CD4-positive, alpha-beta T cell treated with Interleukin-2 at 100 ng/mL for 4 hours (primary cell): ENCODE measurements around the gene TAF5L.
"Not testable (repeated sequence)": the region's sequence is repeated elsewhere in the genome, so short reads cannot be mapped to it uniquely, and the experiment has no call there.

Experiments
- DNase-seq: peaks from one replicate; pipeline ENCODE4 v3.0.0-alpha.2; 2020; ENCODE audit warnings: low spot score

TAF5L gene

DNA sequence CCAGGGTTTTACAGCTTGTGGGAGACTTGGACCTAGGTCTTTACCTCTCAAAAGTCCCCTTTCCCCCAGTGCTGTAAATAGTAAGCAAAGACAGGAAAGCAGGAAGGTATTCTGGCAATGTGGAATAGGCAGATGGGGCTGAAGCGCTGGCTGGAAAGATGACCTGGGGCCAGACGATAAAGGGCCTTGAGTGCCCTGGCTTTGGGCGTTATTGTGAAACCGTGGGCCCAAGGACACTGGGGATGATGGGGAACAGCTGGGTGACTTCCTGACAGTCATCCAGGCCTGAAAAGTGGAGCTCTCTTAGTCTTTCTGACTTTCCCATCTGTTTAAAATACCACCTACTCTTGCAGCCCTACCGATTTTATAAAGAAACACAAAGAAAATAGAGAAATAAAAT, 16.5 kb upstream of the TAF5L start:
- no peak for DNase-seq

DNA sequence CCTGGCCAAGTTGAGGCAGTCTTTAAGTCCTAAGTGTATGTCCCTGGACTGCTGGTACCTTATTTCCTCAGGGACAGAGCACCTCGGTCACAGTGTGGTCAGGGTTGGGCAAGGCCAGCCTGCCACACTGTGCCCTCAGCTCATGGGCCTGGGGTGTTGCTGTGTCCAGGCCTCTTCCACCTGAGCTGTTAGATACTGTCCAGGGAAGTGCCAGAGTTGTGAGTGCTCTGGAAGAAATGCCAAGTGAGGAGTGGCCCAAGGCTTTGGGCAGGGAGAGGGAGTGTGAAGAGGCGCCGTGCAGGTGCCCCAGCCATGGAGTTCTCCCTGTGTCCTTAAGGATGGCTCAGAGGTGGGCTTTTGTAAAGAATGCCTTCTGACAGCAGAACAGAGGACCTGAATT, 15.4 kb upstream of the TAF5L start:
- DNase-seq = no peak

GRCh38 chr1:229640455-229640854, 14.5 kb upstream of the TAF5L start:
- no peak for DNase-seq

DNA sequence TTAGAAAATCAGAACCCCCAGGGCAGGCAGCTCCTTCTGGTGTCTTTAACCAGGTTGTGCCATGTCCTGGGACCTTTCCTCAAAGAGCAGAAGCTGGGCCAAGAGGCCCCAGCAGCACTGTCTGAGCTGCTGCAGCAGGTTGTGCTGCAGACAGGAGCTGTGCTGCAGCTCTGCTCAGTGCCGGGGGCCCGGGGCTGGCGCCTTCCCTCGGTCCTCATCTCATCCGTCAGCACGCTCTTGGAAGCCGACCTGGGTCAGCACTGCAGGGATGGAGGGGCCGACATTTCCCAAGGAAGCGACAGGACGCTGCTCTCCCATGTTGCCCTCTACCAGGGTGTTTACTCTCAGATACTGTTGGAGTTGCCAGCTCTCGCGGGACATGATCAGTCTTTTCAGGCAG, 11.8 kb upstream of the TAF5L start:
- no peak for DNase-seq

DNA sequence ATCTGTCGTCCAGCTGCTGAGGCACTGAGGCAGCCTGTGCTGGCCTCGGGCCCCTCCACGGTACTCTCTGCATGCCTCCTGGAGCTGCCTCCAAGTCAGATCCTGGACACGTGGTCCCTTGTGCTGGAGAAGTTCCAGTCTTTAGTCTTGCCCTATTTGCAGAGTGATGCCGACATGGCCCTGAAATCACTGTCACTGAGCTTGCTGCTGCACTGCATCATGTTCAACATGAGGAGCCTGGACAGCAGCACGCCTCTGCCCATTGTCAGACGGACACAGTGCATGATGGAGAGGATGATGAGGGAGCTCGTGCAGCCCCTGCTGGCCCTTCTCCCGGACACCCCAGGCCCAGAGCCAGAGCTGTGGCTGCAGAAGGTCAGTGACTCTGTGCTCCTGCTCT, 10.1 kb upstream of the TAF5L start:
- no peak for DNase-seq

DNA sequence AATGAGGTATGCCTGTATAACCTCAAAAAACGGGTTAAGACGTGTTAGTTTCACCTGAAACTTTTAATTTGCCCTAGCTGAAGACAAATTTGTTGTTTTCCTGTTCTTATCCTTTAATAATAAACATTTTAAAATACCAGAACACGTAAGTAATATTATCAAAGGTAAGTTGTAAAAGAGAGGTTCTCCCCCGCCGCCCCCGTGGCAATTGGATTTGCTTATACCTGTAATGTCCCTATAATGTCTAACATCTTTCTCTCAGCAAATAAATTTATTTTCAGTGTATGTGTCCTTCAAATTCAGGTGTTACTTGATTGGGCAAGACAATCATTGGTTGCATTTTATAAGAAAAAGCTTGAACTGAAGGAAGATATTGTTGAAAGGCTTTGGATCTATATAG, 6.0 kb upstream of the TAF5L start:
- no peak for DNase-seq

DNA sequence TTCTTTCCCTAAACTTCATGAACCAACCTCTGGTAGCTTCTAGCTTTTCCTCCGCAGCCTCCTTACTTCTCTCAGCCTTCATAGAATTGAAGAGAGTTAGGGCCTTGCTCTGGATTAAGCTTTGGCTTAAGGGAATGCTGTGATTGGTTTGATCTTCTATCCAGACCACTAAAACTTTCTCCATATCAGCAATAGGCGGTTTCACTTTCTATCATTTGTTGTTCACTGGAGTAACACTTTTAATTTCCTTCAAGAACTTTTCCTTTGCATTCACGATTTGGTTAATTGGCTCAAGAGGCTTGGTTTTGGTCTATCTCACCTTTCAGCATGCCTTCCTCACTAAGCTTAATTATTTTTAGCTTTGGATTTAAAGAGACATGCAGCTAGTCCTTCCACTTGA, 5.2 kb upstream of the TAF5L start:
- DNase-seq = no peak

GRCh38 chr1:229629261-229629660, 3.3 kb upstream of the TAF5L start:
- no peak for DNase-seq

DNA sequence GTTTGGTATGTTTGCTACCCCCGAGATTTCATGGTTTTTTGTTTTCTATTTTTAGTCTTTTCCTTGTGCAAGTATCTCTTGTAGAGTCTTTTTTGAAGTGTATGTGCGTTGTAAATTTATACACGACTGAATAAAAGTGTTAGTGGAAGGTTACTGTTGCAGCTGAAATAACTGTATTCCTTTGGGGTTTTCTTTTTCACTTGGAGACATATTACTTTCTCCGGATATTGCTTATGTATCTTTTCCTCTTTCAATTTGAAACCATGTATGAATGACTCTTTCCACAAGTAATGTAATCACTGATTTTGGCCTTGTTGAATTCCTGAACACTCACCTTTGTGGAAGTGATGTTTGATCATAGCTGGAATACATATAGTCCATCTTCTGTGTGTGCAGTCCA, 1.1 kb upstream of the TAF5L start:
- no peak for DNase-seq

- peak; percentile 34 for DNase-seq
Observed at GRCh38 chr1:229625071-229625914, 629 bp downstream of the TAF5L start.

DNA sequence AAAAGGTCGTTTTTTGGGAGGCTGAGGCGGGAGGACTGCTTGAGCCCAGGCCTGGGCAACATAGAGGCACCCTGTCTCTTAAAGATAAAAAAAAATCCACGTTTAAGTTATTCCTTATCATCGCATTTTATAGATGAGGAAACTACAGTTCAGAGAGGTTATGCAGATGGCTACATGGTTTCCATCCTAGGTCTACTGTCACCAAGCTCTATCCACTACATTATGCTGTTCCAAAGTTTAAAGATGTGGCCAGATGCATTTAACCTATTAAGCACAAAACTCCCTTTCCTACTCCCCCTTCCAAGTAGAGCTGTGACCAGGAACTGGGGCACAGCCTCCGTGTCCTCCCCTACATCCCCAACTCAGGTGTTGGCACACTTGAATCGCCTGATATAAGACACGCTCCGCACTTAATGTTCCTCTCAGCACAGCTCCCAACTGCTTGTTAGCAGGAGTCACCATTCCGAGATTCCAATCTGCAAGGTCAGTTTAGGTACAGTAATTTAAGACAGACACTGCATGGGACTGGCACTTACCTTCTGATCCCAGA, 1.3 kb downstream of the TAF5L start:
- DNase-seq = no peak

- no peak for DNase-seq
Observed at GRCh38 chr1:229623838-229624237, 2.1 kb downstream of the TAF5L start.

- DNase-seq = no peak
Observed at GRCh38 chr1:229623225-229623624, 2.7 kb downstream of the TAF5L start.

- DNase-seq = not testable (repeated sequence)
Observed at GRCh38 chr1:229622641-229623120, 3.2 kb downstream of the TAF5L start.

GRCh38 chr1:229621663-229622062, 4.3 kb downstream of the TAF5L start:
- DNase-seq = no peak

DNA sequence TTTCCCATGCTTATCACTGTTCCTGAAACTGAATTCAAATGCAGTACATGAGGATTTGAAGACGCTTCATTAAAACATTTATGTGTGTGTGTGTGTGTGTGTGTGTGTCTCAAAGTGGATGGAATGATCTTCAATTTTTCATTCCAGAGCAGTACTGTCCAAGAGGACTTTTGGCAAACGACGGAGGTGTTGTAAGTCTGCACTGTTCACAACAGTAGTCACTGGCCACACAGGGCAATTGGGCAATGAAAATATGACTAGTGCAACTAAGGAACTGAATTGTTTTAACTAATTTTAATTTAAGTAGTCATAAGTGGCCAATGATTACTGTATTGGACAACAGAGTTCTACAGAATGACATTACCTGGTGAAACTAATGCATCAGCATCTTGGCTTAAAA, 5.0 kb downstream of the TAF5L start:
- DNase-seq = no peak

DNA sequence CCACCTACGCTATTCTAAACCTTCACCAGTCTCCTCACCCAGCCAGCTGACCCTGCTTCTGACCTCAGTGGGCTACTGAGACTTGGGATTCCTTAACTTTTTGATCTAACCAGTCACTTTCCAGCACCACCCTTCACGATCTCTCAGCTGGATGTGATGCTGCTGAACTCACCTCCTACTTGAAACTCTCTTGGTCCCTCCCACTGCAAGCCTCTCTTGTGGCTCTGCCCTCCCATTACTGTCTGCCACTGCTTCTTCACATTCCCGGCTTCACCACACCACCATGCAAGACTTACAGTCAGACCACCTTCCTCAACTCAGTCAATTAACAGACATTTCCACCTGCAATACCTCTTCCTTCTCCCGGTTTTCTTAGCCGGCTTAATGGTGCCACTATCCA, 6.3 kb downstream of the TAF5L start:
- no peak for DNase-seq

DNA sequence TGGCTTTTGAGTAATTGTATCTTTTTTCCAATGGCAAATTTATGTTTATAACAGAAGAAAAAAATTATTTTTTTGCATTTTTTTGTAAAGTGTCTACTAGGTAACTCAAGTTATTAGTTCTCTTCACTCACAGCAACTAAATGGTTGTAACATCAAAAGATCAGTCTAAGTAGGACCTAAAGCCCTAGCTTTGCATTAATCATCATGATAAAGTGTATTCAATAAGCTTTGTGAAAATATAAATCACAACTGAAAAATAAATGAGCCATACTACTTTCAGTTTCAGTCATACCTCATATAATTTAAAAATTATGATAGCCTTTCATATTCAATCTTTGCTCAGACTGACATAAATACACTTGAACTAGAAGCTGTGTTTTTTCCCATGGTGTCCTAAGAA, 6.9 kb downstream of the TAF5L start:
- no peak for DNase-seq

- DNase-seq = no peak
Observed at GRCh38 chr1:229617351-229618100, 8.4 kb downstream of the TAF5L start.

DNA sequence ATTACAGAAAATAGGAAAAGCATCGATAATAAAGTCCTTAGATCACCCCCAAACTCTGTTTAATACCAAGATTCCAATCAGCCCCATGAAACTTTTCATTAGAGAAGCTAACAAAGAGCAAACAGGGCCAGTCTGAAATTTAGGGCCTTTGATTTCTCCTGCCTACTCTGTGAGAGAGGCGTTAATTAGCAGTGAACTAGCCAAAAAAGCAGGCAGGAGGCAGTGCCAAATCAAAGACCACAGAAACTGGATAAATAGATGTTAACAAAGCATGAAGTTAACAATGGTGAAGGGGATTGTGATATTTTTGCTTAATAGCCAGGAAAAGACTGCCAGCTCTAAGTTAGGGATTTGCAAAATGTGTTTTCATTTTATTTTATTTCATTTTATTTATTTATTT, 11.2 kb downstream of the TAF5L start:
- DNase-seq = no peak

- no peak for DNase-seq
Observed at GRCh38 chr1:229613938-229614337, 12.0 kb downstream of the TAF5L start.

DNA sequence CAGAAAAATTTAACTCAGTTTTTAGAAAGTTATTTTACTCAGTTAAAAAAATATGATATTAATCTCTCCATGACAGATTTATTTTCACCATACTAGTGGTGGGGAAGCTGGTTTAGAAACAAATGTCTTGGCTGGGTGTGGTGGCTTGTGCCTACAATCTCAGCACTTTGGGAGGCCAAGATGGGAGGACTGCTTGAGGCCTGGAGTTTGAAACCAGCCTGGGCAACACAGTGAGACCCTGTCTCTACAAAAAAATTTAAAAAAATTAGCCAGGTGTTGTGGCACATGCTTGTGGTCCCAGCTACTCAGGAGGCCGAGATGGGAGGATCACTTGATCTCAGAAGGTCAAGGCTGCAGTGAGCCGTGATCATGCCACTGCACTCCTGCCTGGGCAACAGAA, 17.3 kb downstream of the TAF5L start:
- no peak for DNase-seq

DNA sequence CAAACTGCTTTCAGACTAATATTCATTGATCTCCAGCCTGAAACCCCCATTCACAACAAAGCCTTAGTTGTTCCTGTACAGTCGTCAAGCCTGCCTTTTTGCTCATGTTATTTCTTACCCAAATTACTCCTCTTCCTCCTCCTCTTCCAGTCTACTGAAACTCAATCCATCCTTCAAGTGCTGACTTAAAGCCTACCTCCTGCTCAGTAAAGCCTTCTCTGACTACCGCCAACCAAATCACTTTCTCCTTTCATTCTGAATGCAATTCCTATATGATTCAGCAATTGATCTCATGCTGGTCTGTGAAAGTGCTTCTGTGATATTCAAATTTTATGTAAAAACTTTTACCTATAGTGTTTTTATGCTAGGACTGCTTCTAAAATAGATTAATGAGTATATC, 18.6 kb downstream of the TAF5L start:
- DNase-seq = no peak
